LNCAP (cell line): ENCODE data around the gene RPRD2.

ENCODE experiments used
- TF ChIP-seq, protein P1 (sequence below): fragments of 450-650 bp; IDR thresholded peaks from 2 replicates; pipeline ENCODE4 v1.5.1; 2017; ENCODE audit warnings: mild to moderate bottlenecking

Gene RPRD2

GRCh38 chr1:150486966-150487762, 123.2 kb downstream of the RPRD2 start, which contains the start of gene TARS2:
Gene TARS2 (plus strand): TSS chr1:150487419. CDS start chr1:150487451, 32 bp downstream.
- TF ChIP-seq, protein P1, sequence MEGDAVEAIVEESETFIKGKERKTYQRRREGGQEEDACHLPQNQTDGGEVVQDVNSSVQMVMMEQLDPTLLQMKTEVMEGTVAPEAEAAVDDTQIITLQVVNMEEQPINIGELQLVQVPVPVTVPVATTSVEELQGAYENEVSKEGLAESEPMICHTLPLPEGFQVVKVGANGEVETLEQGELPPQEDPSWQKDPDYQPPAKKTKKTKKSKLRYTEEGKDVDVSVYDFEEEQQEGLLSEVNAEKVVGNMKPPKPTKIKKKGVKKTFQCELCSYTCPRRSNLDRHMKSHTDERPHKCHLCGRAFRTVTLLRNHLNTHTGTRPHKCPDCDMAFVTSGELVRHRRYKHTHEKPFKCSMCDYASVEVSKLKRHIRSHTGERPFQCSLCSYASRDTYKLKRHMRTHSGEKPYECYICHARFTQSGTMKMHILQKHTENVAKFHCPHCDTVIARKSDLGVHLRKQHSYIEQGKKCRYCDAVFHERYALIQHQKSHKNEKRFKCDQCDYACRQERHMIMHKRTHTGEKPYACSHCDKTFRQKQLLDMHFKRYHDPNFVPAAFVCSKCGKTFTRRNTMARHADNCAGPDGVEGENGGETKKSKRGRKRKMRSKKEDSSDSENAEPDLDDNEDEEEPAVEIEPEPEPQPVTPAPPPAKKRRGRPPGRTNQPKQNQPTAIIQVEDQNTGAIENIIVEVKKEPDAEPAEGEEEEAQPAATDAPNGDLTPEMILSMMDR: no peak

DNA sequence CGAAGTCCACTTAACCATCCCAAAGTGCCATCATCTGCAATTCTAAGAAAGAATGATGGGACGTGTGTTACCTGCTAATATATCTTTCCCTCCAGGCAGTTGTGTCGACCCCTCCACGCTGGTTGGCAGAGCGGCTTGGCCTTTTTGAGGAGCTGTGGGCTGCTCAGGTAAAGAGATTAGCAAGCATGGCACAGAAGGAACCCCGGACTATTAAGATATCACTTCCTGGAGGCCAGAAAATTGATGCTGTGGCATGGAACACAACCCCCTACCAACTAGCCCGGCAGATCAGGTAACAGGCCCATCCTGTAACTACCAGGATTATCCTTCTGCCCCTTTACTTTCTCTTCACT, 123.8 kb downstream of the RPRD2 start:
- TF ChIP-seq, protein P1: no peak

DNA sequence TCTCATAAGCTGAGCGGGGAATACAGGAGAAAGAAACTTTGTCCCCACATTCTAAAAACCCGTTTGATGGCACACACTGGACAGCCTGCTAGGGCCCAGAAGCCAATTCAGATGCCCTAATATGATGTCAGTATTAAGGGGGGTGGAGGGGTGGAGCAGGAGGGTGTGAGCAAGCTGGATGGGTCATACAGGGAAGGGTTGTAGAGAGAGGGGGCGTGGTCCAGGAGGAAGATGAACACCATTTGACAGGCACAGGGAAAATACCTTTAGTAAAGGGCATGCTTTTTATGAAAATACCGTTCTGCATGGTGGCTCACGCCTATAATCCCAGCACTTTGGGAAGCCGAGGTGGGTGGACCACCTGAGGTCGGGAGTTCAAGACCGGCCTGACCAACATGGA, 129.2 kb downstream of the RPRD2 start:
- TF ChIP-seq, protein P1: no peak

- TF ChIP-seq, protein P1: no peak
Measured at GRCh38 chr1:150498342-150498741, 134.4 kb downstream of the RPRD2 start.

- TF ChIP-seq, protein P1: no peak
Measured at GRCh38 chr1:150505431-150505830, 141.5 kb downstream of the RPRD2 start.

- TF ChIP-seq, protein P1: no peak
Measured at GRCh38 chr1:150507912-150508864, 144.2 kb downstream of the RPRD2 start, which contains the start of gene ECM1. Gene ECM1 (plus strand): TSS chr1:150508109. CDS start chr1:150508210, 101 bp downstream.

DNA sequence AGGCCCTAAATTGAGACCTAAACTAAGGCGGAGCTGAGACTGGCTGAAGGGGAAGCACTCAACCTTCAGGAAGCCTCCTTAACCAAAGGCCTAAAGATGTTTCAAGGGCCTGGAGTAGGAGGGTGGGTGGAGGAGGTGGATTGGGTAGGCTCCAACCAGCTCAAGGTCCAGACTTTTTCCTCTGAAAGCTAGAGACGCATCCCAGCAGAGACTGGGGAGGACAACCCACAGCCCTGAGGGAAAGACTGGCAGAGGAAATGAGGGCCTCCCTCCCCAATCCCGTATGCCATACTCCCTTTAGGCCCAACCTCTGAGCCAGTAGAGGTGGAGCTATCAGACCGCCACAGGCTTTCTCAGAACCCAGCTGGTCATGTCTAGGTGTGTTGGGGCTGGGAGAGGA, 145.0 kb downstream of the RPRD2 start:
- TF ChIP-seq, protein P1: no peak
